ENCODE measurements around the gene G6PC3.

- TF ChIP-seq, protein P1, sequence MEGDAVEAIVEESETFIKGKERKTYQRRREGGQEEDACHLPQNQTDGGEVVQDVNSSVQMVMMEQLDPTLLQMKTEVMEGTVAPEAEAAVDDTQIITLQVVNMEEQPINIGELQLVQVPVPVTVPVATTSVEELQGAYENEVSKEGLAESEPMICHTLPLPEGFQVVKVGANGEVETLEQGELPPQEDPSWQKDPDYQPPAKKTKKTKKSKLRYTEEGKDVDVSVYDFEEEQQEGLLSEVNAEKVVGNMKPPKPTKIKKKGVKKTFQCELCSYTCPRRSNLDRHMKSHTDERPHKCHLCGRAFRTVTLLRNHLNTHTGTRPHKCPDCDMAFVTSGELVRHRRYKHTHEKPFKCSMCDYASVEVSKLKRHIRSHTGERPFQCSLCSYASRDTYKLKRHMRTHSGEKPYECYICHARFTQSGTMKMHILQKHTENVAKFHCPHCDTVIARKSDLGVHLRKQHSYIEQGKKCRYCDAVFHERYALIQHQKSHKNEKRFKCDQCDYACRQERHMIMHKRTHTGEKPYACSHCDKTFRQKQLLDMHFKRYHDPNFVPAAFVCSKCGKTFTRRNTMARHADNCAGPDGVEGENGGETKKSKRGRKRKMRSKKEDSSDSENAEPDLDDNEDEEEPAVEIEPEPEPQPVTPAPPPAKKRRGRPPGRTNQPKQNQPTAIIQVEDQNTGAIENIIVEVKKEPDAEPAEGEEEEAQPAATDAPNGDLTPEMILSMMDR (conservative IDR thresholded peaks at IDR 0.05) = no peak
- TF ChIP-seq ZFX (IDR thresholded peaks at IDR 0.05) = no peak
Measured at GRCh38 chr17:44038604-44039011, 31.9 kb upstream of the G6PC3 start.

Measured in C4-2B (cell line).